CD4-positive, alpha-beta T cell treated with Interferon gamma for 1 hour (primary cell): ENCODE results near the gene ALDH4A1.
A peak's percentile ranks its signal among the peaks of the same experiment; 100 is the strongest.
"Not testable (repeated sequence)": the region's sequence is repeated elsewhere in the genome, so short reads cannot be mapped to it uniquely, and the experiment has no call there.

Experiments used
- DNase-seq: peaks from one replicate; pipeline ENCODE4 v3.0.0-alpha.2; 2020

ALDH4A1 gene

GRCh38 chr1:18875796-18876128 lies 26.6 kb downstream of the ALDH4A1 start:
- no peak for DNase-seq

- DNase-seq: peak; percentile 45
Observed at GRCh38 chr1:18875107-18875795, 27.1 kb downstream of the ALDH4A1 start.

DNA sequence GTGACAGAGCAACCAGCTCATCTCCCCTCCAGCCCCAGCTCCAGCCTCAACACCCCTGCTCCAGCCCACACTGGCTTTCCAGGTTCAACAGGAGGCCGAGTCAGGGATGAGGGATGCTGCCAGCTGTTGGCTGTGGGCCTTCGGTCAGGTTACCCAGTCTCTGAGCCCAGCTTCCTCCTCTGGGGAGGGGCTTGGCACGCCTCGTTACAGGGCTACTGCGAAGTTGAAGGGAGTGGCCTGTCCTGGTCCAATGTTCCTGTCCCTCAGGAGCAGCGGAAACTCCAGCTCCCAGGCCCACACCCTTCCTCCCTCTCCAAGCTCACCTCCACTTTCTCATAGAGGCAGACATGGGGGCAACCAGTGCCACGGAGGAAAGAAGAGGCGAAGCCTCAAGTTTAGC lies 27.8 kb downstream of the ALDH4A1 start:
- no peak for DNase-seq

GRCh38 chr1:18874036-18874435 lies 28.3 kb downstream of the ALDH4A1 start:
- no peak for DNase-seq

GRCh38 chr1:18872071-18872611 lies 30.2 kb downstream of the ALDH4A1 start:
- no peak for DNase-seq

- no peak for DNase-seq
Observed at GRCh38 chr1:18871401-18872070, 30.8 kb downstream of the ALDH4A1 start.

- DNase-seq: no peak
Observed at GRCh38 chr1:18870957-18871356, 31.4 kb downstream of the ALDH4A1 start.

- not testable (repeated sequence) for DNase-seq
Observed at GRCh38 chr1:18870595-18870865, 31.8 kb downstream of the ALDH4A1 start.

GRCh38 chr1:18869847-18870594 lies 32.3 kb downstream of the ALDH4A1 start:
- DNase-seq: no peak

DNA sequence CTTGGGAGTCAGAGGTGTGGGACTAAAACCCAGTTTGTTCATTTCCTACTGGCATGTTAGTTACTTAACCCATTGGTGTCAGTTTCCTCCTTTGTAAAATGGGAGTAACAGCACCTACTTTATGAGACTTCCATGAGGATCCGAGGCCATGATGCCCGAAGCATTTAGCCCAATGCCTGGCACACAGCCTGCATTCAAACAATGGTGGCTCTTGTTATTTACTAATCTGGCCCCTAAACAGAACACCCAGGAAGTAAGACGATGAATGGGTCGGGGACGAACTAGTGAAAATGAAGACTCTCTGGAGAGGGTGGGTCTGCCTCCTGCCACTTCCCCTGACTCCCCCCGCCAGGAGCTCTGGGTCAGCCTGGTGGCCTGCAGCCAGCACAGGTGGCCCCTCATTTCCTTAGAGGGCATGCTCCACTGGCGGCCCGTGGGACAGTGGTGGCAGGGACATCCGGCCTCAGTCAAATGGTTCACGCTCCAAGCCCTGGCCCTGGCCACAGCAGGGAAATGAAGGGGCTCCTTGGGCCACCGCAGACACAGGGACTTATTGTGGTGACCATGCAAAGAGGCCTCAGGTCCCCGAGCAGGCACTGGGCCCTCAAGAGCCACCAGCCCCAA lies 33.4 kb downstream of the ALDH4A1 start:
- no peak for DNase-seq

GRCh38 chr1:18868354-18868753 lies 34.0 kb downstream of the ALDH4A1 start:
- no peak for DNase-seq

DNA sequence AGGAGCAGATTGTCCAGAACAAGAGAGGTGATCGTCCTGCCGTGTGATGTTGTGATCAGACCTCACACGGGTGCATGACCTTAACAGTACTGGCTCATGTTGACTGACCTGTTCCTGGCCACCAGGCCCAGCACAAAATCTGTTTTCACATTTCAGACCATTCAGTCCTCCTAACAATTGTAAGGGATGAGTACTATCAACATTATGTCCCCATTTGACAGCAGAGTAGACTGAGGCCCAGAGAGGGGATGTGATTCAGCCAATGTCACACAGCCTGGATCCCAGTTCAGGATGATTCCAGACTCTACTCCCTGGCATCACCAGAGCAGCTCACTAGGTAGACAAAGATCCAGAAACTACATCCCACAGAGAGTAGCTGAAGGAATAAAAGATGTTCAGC lies 35.5 kb downstream of the ALDH4A1 start:
- DNase-seq: no peak

GRCh38 chr1:18866314-18866713 lies 36.0 kb downstream of the ALDH4A1 start:
- no peak for DNase-seq

GRCh38 chr1:18865176-18865575 lies 37.2 kb downstream of the ALDH4A1 start:
- no peak for DNase-seq

- no peak for DNase-seq
Observed at GRCh38 chr1:18861590-18861989, 40.8 kb downstream of the ALDH4A1 start.

GRCh38 chr1:18861082-18861481 lies 41.3 kb downstream of the ALDH4A1 start:
- no peak for DNase-seq

DNA sequence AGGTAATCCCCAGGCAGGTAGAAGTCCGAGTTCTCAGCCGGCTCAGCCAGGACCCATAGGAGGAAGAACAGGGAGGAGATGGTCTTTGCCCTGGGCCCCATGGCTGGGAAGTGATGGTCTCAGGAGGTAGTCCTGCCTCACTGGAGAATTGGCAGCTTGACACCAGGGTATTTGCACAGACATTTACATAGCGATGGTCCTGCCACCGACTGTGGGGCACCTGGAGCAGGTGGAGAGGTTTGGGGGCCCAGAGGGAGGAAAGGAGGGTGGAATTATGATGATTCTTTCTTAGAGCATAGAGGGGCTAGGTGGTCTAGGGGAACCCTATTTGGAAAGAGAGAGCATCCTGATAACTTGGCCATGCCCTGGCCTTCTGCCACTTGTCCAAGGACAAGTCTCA lies 42.8 kb downstream of the ALDH4A1 start, which contains the start of gene TAS1R2:
TSS of gene TAS1R2 (minus strand) at position 101 of the 400 bp plus-strand sequence. CDS start at position 101, 0 bp downstream.
- no peak for DNase-seq

GRCh38 chr1:18858070-18858688 lies 44.2 kb downstream of the ALDH4A1 start:
- no peak for DNase-seq

- DNase-seq: no peak
Observed at GRCh38 chr1:18856435-18856834, 45.9 kb downstream of the ALDH4A1 start.

- no peak for DNase-seq
Observed at GRCh38 chr1:18855573-18855972, 46.8 kb downstream of the ALDH4A1 start.

DNA sequence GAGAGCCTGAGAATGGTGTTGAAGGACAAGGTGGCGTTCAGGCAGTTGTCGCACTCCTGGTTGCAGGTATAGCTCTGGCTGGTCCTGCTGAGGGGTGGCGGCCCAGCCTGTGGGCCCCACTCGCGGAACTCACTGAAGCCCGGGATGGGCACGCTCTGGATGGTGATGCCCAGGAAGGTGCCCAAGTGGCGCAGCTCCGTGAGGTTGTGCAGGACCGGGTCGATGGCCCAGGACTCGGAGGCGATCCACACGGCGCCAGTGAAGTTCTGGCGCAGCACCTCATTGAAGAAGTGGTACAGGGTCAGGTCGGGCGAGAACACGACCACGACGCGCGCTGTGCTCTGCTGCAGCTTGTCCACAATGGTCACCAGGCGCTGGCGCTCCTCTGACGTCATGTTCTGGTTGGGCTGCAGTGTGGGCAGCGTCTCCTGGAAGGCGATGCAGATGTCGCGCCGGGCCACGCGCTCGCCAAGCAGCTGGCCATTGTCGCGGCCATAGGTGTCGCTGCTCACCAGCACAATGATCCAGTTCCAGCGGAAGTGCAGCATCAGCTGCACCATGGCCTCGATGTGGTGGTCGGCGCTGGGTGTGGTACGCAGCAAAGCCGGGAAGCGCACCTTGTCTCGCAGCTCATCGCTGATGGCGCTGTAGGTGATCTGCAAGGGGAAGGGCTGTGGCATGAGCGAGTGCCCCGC lies 47.9 kb downstream of the ALDH4A1 start:
- no peak for DNase-seq

DNA sequence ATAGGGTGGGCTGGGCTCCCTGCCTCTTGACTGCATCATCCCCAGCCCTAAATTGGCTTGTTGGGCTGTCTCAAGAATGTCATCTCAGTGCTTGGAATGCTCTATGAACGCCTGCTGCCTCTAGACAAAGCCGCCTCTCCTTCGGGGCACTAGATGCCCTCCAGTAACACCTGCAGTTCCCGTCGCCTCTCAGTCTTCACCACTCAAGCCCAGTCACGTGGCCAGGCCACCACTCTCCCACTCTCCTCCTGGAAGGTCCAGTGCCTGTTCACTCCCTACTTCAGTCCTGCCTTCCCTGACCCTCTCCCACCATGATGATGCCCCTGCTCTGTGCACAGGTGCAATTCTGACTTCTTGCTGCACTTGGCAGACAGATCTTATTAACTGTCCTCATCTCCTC lies 49.9 kb downstream of the ALDH4A1 start:
- DNase-seq: no peak
